K562 (cell line): ENCODE measurements around the gene TIAL1. TPM values are rescaled to one million over a fixed set of nuclear protein-coding genes. Genes with fewer than 3 reads are reported as not detected.

Experiments
- ATAC-seq: fragments of 200-7000 bp; cut with Tn5 transposase; 3 replicates; pipeline ENCODE4 v1.9.1; 2020; ENCODE audit warnings: moderate library complexity
- BruUV-seq: library from RNA; stranded (reverse); fragments of 400-500 nt; replicated peaks from 2 replicates; lab custom pipeline; 2021; lab: Mats Ljungman, UMichigan
- CTCF ChIA-PET: fragments of 300-600 bp; formaldehyde crosslinking; extraction: SDS; loops from one replicate; lab custom pipeline; 2021; ENCODE audit warnings: low intra/inter-chr PET ratio; lab: Yijun Ruan, JAX
- POLR2A ChIA-PET: fragments of 300-600, 350-650 bp; sonication (Branson Sonifier 250); formaldehyde crosslinking; extraction: SDS; loops from one replicate; lab custom pipeline; 2021; ENCODE audit warnings: antibody characterized with exemption, inconsistent platforms; lab: Yijun Ruan, JAX
- DNase-seq, 4 experiments: peaks; one replicate each; pipeline versions ENCODE4 v3.0.0 to v3.0.0-alpha.2; 2011 to 2018; ENCODE audit warnings: low spot score in 3 of 4, mixed read lengths in 3 of 4; ENCODE audit errors: extremely low read depth in 1 of 4
- FAIRE-seq: peaks from 2 replicates; lab custom pipeline; 2011; peaks lifted over from hg19 to GRCh38; lab: Jason Lieb, UNC
- H2AFZ ChIP-seq: 2 replicates; pipeline ENCODE4 v1.6.0; 2011; ENCODE audit warnings: low read depth, low read length, control low read depth, inconsistent platforms
- H3K27ac ChIP-seq: fragments of 200-600 bp; 3 replicates; pipeline ENCODE4 v1.8.0; 2011; ENCODE audit warnings: low read depth, mild to moderate bottlenecking, control low read depth, inconsistent platforms, low read length, moderate library complexity, mixed read lengths; ENCODE audit errors: extremely low read depth
- H3K27me3 ChIP-seq, 2 experiments: fragments of 300-600 bp in 1 of 2; 2 replicates in 1 of 2; 3 replicates in 1 of 2; pipeline versions ENCODE4 v1.6.0 to v1.8.0; 2011; ENCODE audit warnings: inconsistent platforms in 2 of 2, low read length in 2 of 2, mild to moderate bottlenecking in 1 of 2, mixed read lengths in 1 of 2, moderate library complexity in 1 of 2; ENCODE audit not compliant: control insufficient read depth in 2 of 2, insufficient read depth in 2 of 2
- H3K36me3 ChIP-seq: fragments of 300-600 bp; 3 replicates; pipeline ENCODE4 v1.8.0; 2011; ENCODE audit warnings: mild to moderate bottlenecking, low read length, inconsistent platforms; ENCODE audit not compliant: control insufficient read depth, insufficient read depth
- H3K4me1 ChIP-seq, 2 experiments: fragments of 200-600 bp in 1 of 2; replicated peaks in 1 of 2; 2 replicates in 1 of 2; 3 replicates in 1 of 2; pipeline versions ENCODE4 v1.5.1 to v1.8.0; 2011; ENCODE audit warnings: inconsistent platforms in 2 of 2, low read length in 2 of 2, mild to moderate bottlenecking in 1 of 2, mixed read lengths in 1 of 2, moderate library complexity in 1 of 2; ENCODE audit not compliant: control insufficient read depth in 2 of 2, insufficient read depth in 2 of 2
- H3K4me2 ChIP-seq: 2 replicates; pipeline ENCODE4 v1.6.1; 2011; ENCODE audit warnings: low read length, control low read depth, inconsistent platforms, mixed read lengths; ENCODE audit not compliant: insufficient read depth
- H3K4me3 ChIP-seq: fragments of 200-600 bp; sonication (generic), shearing (Covaris generic); 2 replicates; pipeline ENCODE4 v1.5.1; 2016; ENCODE audit warnings: control low read depth, inconsistent platforms
- H3K79me2 ChIP-seq: fragments of 200-600 bp; 3 replicates; pipeline ENCODE4 v1.8.0; 2011; ENCODE audit warnings: low read length, inconsistent platforms; ENCODE audit not compliant: control insufficient read depth, insufficient read depth
- H3K9ac ChIP-seq, 2 experiments: 2 replicates each; pipeline versions ENCODE4 v1.6.0 to v1.6.1; 2011; ENCODE audit warnings: low read depth in 2 of 2, low read length in 2 of 2, control low read depth in 1 of 2, inconsistent platforms in 1 of 2, mild to moderate bottlenecking in 1 of 2, mixed read lengths in 1 of 2; ENCODE audit not compliant: insufficient read depth in 1 of 2
- H3K9me1 ChIP-seq: one replicate; pipeline ENCODE4 v1.6.0; 2011; ENCODE audit warnings: inconsistent platforms, mild to moderate bottlenecking, low read length, moderate library complexity; ENCODE audit not compliant: control insufficient read depth, insufficient read depth
- H3K9me3 ChIP-seq: replicated peaks from 2 replicates; pipeline ENCODE4 v1.5.1; 2011; ENCODE audit warnings: low read depth, low read length, inconsistent platforms; ENCODE audit not compliant: control insufficient read depth, insufficient read depth
- H4K20me1 ChIP-seq: replicated peaks from 2 replicates; pipeline ENCODE4 v1.6.1; 2011; ENCODE audit warnings: low read length, inconsistent platforms, mixed read lengths; ENCODE audit not compliant: control insufficient read depth, insufficient read depth
- BDP1 ChIP-seq: IDR thresholded peaks from 3 replicates; pipeline ENCODE4 v1.6.1; 2011; ENCODE audit not compliant: insufficient read length, insufficient read depth
- ERF ChIP-seq: fragments of 450-650 bp; formaldehyde crosslinking; IDR thresholded peaks from 2 replicates; pipeline ENCODE4 v1.4.0; 2020; ENCODE audit warnings: mild to moderate bottlenecking, mixed read lengths
- GATAD2B ChIP-seq: fragments of 450-650 bp; IDR thresholded peaks from 2 replicates; pipeline ENCODE4 v1.6.1; 2017; ENCODE audit warnings: mild to moderate bottlenecking, borderline replicate concordance
- HNRNPL ChIP-seq: fragments of 200-400 bp; formaldehyde crosslinking; IDR thresholded peaks from 2 replicates; pipeline ENCODE4 v1.6.1; 2017; ENCODE audit warnings: low read depth, mild to moderate bottlenecking, low read length
- MECOM ChIP-seq: fragments of 250-450 bp; sonication (Bioruptor Pico); IDR thresholded peaks from 2 replicates; pipeline ENCODE4 v1.8.0; 2022; ENCODE audit warnings: inconsistent platforms
- MYBL2 ChIP-seq, 2 experiments: fragments of 450-650 bp in 1 of 2; sonication (generic) in 1 of 2; formaldehyde crosslinking in 1 of 2; IDR thresholded peaks; 2 replicates each; pipeline versions ENCODE4 v1.6.1 to v1.8.1; 2017 to 2022; ENCODE audit warnings: borderline replicate concordance in 1 of 2, inconsistent platforms in 1 of 2, low read depth in 1 of 2, mild to moderate bottlenecking in 1 of 2, missing genetic modification reagents in 1 of 2, moderate library complexity in 1 of 2
- PHB ChIP-seq: fragments of 250-450 bp; sonication (Bioruptor Pico); IDR thresholded peaks from 2 replicates; pipeline ENCODE4 v1.5.0; 2021
- POLR2A ChIP-seq: fragments of 450-650 bp; conservative IDR thresholded peaks from 2 replicates; pipeline ENCODE4 v1.6.1; 2016
- RAD51 ChIP-seq: fragments of 450-650 bp; IDR thresholded peaks from 2 replicates; pipeline ENCODE4 v1.7.1; 2016; ENCODE audit warnings: low read depth, mild to moderate bottlenecking, borderline replicate concordance
- RBM17 ChIP-seq: fragments of 200-400 bp; formaldehyde crosslinking; IDR thresholded peaks from 2 replicates; pipeline ENCODE4 v1.6.1; 2017; ENCODE audit warnings: low read depth, mild to moderate bottlenecking, low read length, borderline replicate concordance
- RHOXF2B ChIP-seq: fragments of 250-450 bp; sonication (Bioruptor Pico); conservative IDR thresholded peaks from 2 replicates; pipeline ENCODE4 v1.5.1; 2021
- SMAD3 ChIP-seq: fragments of 450-650 bp; formaldehyde crosslinking; conservative IDR thresholded peaks from 2 replicates; pipeline ENCODE4 v1.4.0; 2020; ENCODE audit warnings: mild to moderate bottlenecking
- SMAD4 ChIP-seq: fragments of 250-450 bp; sonication (Bioruptor Pico); conservative IDR thresholded peaks from 2 replicates; pipeline ENCODE4 v1.8.0; 2021; ENCODE audit warnings: inconsistent platforms, mild to moderate bottlenecking, moderate library complexity
- TEAD4 ChIP-seq, 2 experiments: sonication (generic) in 1 of 2; formaldehyde crosslinking in 1 of 2; IDR thresholded peaks; 2 replicates each; pipeline versions ENCODE4 v1.6.1 to v1.8.0; 2012 to 2022; ENCODE audit warnings: borderline replicate concordance in 1 of 2, inconsistent platforms in 1 of 2, low read length in 1 of 2, mild to moderate bottlenecking in 1 of 2, missing genetic modification reagents in 1 of 2
- THAP7 ChIP-seq: fragments of 250-450 bp; sonication (Bioruptor Pico); IDR thresholded peaks from 2 replicates; pipeline ENCODE4 v1.5.0; 2021
- TSC22D4 ChIP-seq: fragments of 450-650 bp; IDR thresholded peaks from 2 replicates; pipeline ENCODE4 v1.6.1; 2016; ENCODE audit warnings: missing genetic modification characterization, missing biosample characterization, control low read depth
- USF1 ChIP-seq: sonication (generic); formaldehyde crosslinking; IDR thresholded peaks from 2 replicates; pipeline ENCODE4 v1.9.0; 2022; ENCODE audit warnings: mild to moderate bottlenecking, missing genetic modification reagents
- ZNF23 ChIP-seq: fragments of 250-450 bp; sonication (Bioruptor Pico); IDR thresholded peaks from 2 replicates; pipeline ENCODE4 v1.4.0; 2020; ENCODE audit warnings: mild to moderate bottlenecking
- ZNF76 ChIP-seq: fragments of 250-450 bp; sonication (Bioruptor Pico); IDR thresholded peaks from 2 replicates; pipeline ENCODE4 v1.4.0; 2020; ENCODE audit warnings: mild to moderate bottlenecking, moderate library complexity, borderline replicate concordance
- ZNF79 ChIP-seq: fragments of 250-450 bp; sonication (Bioruptor Pico); IDR thresholded peaks from 2 replicates; pipeline ENCODE4 v1.4.0; 2020; ENCODE audit warnings: low read depth, mild to moderate bottlenecking, moderate library complexity
- ZNF830 ChIP-seq: fragments of 250-450 bp; sonication (Bioruptor Pico); IDR thresholded peaks from 2 replicates; pipeline ENCODE4 v1.5.0; 2021; ENCODE audit warnings: mild to moderate bottlenecking
- WGBS: fragments of 100-300 bp; shearing (Covaris generic); methylation state at CpG from one replicate; pipeline ENCODE4 v1.1.6; 2016; ENCODE audit warnings: low coverage, mixed read lengths; ENCODE audit not compliant: insufficient coverage; ENCODE audit errors: missing lambda C conversion rate; 5-methylcytosine and 5-hydroxymethylcytosine counted together
- in situ Hi-C: fragments of 300-500 bp; cut with MboI; formaldehyde crosslinking; loops from 4 replicates; pipeline ENCODE4 v1.15.0; 2018; ENCODE audit warnings: inconsistent platforms, mixed read lengths
- intact Hi-C: fragments of 100-400 bp; cut with micrococcal nuclease; formaldehyde crosslinking; loops from 2 replicates; pipeline ENCODE4 v1.14.2; 2022
- polyA plus RNA-seq, 8 experiments: library from polyadenylated mRNA; depleted of rRNA in 4 of 8; stranded (reverse) in 5 of 8; unstranded in 3 of 8; fragments of >200 nt; fragmentation: Nextera tagmentation in 2 of 8; fragmentation: Illumina TruSeq in 1 of 8; extraction: Ambion mirVana in 2 of 8; extraction: Trizol in 1 of 8; gene quantifications; 2 replicates each; pipeline versions ENCODE4 v1.2.1 to v1.2.3, GENCODE V29; 2011 to 2014; ENCODE audit warnings: inconsistent platforms in 1 of 8, missing spikeins in 1 of 8
- total RNA-seq, 7 experiments: library from RNA; depleted of rRNA in 6 of 7; stranded (reverse); fragments of >200 nt in 6 of 7; fragmentation: Illumina TruSeq in 2 of 7; extraction: Trizol in 2 of 7; gene quantifications; 2 replicates each; pipeline versions ENCODE4 v1.2.1 to v1.2.3, GENCODE V29; 2011 to 2021; ENCODE audit warnings: low replicate concordance in 1 of 7

Gene TIAL1
- total and polyA plus RNA-seq, 9 of the 15 experiments (the other 6 are each of a cell fraction or from before 2014, with no cell fraction given), result 22.5 to 126 (median 58.2) TPM

- 0 out of 2 replicates have a peak, but pooled peaks cover 5% of the 10 kb centered on the region for H4K20me1 ChIP-seq
- no peaks in the 10 kb centered on the region for H3K9me3 ChIP-seq
- peak overlapping the region; percentile 77 for H3K4me2 ChIP-seq
- peak overlapping the region; percentile 70 for H3K4me3 ChIP-seq
- H3K9me1 ChIP-seq, result no peaks in the 10 kb centered on the region
- H3K27ac ChIP-seq, result peak overlapping the region; percentile 75
- DNase-seq, result peak; percentile 65 to 77 (median 74)
- BruUV-seq, result TSS peak; percentile 72
- POLR2A ChIA-PET, result interaction anchor here (0.7 to 1.1 kb wide), 2 partner anchors 15 to 28 kb away, joined by 4 to 6 read pairs; no protein-coding TSS in a partner anchor
- in situ Hi-C loops, result no loop called here
- no peaks in the 10 kb centered on the region for H3K36me3 ChIP-seq
- H3K9ac ChIP-seq, result peak overlapping the region; percentile 69 to 90
- intact Hi-C loops, result loop anchor here (1.0 to 10.0 kb wide), 5 partner anchors 46 to 336 kb away; partner anchors contain the start of genes BAG3 and GRK5
- peak; percentile 66 for ATAC-seq
- peaks cover 17 to 52% of the 10 kb centered on the region in 2 experiments for H3K4me1 ChIP-seq
- no peak for FAIRE-seq
- WGBS, result 2% methylated on average over 28 of the region's 78 CpGs
- CTCF ChIA-PET, result interaction anchor here (0.6 kb wide), 1 partner anchor 48 kb away, joined by 4 read pairs; no protein-coding TSS in a partner anchor
- H2AFZ ChIP-seq, result peak overlapping the region; percentile 82
- H3K27me3 ChIP-seq, result no peaks in the 10 kb centered on the region
- H3K79me2 ChIP-seq, result peaks cover 44% of the 10 kb centered on the region
- TF ChIP-seq SMAD3 (no peak), RHOXF2B (CRISPR knock-in tag) (no peak), HNRNPL (peak; percentile 36), ERF (CRISPR knock-in tag) (peak; percentile 35; the same call in 1 of the 2 replicates), THAP7 (no peak), SMAD4 (CRISPR knock-in tag) (peak; percentile 37; the same call in 1 of the 2 replicates), GATAD2B (peak; percentile 79), ZNF830 (no peak), ZNF76 (CRISPR knock-in tag) (no peak), TEAD4 (IDR thresholded peaks at IDR 0.05; ENCODE audit: low read length) (0 out of 2 replicates have a peak, but pooled peaks have one; percentile 22), TEAD4 (CRISPR knock-in tag; IDR thresholded peaks at IDR 0.05; ENCODE audit: borderline replicate concordance) (no peak), POLR2A (peak; percentile 21), MECOM (CRISPR knock-in tag) (no peak), MYBL2 (IDR thresholded peaks at IDR 0.05; ENCODE audit: low read depth) (no peak), MYBL2 (CRISPR knock-in tag; IDR thresholded peaks at IDR 0.05; ENCODE audit: borderline replicate concordance) (no peak), PHB (no peak), ZNF79 (CRISPR knock-in tag) (no peak), RAD51 (no peak; the same call in 1 of the 2 replicates), TSC22D4 (tag) (no peak), RBM17 (no peak), ZNF23 (CRISPR knock-in tag) (no peak), USF1 (CRISPR knock-in tag) (peak; percentile 34; the same call in 1 of the 2 replicates), BDP1 (no peak)
Observed at GRCh38 chr10:119542988-119543813, 53.6 kb downstream of the TIAL1 start.
